Measurements from ENCODE around the gene TLX2. TPM values are rescaled to one million over a fixed set of nuclear protein-coding genes. Genes with fewer than 3 reads are reported as not detected.

TLX2 gene
- total and polyA plus RNA-seq, 2 donors (not counting 3 experiments of a cell fraction or from before 2014, with no cell fraction given), result not detected

- Histone ChIP-seq H3K9me3 (replicated peaks; ENCODE audit: control insufficient read depth, insufficient read depth, low read length) (no peaks in the 10 kb centered on the region), H3K36me3 (ENCODE audit: control insufficient read depth in 2 of 2, extremely low read depth in 1 of 2, insufficient read depth in 2 of 2, low read length in 2 of 2) (peaks cover 0 to 4% of the 10 kb centered on the region in 2 experiments), H3K79me2 (ENCODE audit: control insufficient read depth, insufficient read depth, low read length) (no peaks in the 10 kb centered on the region), H3K4me1 (ENCODE audit: control insufficient read depth, extremely low read depth, insufficient read depth, low read length) (peaks cover 17% of the 10 kb centered on the region), H3K4me2 (ENCODE audit: insufficient read depth, low read length) (no peak overlapping the region), H3K27me3 (ENCODE audit: control insufficient read depth in 2 of 2, insufficient read depth in 2 of 2, low read length in 2 of 2) (peaks cover 6 to 9% of the 10 kb centered on the region in 2 experiments), H3K9me1 (replicated peaks; ENCODE audit: control insufficient read depth, extremely low read depth, insufficient read depth, low read length) (no peaks in the 10 kb centered on the region), H3K27ac (ENCODE audit: insufficient read depth, low read depth, low read length) (no peak overlapping the region), H4K20me1 (replicated peaks; ENCODE audit: control insufficient read depth, extremely low read depth, insufficient read depth, low read length) (no peaks in the 10 kb centered on the region), H2AFZ (ENCODE audit: low read depth, low read length) (no peak overlapping the region), H3K4me3 (replicated peaks in 1 of 3; ENCODE audit: insufficient read depth in 1 of 3, low read depth in 1 of 3, low read length in 3 of 3) (no peak overlapping the region), H3K9ac (replicated peaks; ENCODE audit: extremely low read depth, insufficient read depth, low read length) (no peak overlapping the region)
- dilution Hi-C loops (cut with MboI; ENCODE audit: extremely low pct_ligation_motif_present, low sequenced_read_pairs), result no loop called here
- no peak for DNase-seq (ENCODE audit: low read depth, low spot score)
- ChIA-PET CTCF (no interaction called here), POLR2A (no interaction called here)
- no peak for FAIRE-seq
- no TSS peak for BruUV-seq (replicated peaks)
- intact Hi-C loops (cut with micrococcal nuclease), result no loop called here
- TF ChIP-seq CTCF (IDR thresholded peaks at IDR 0.05; ENCODE audit: extremely low read depth in 1 of 2, insufficient read depth in 1 of 2, low read depth in 1 of 2, low read length in 2 of 2), result no peak
- TF ChIP-seq FOS (IDR thresholded peaks at IDR 0.05; ENCODE audit: borderline replicate concordance, insufficient read depth, low read length), result no peak
- TF ChIP-seq EZH2 (IDR thresholded peaks at IDR 0.05; ENCODE audit: borderline replicate concordance, low read depth, low read length, severe bottlenecking), result no peak
- no peak for TF ChIP-seq POLR2A (IDR thresholded peaks at IDR 0.05; ENCODE audit: low read depth, low read length)
- no peak for TF ChIP-seq MYC (IDR thresholded peaks at IDR 0.05; ENCODE audit: low read depth, low read length)
- no peak for TF ChIP-seq MAX (IDR thresholded peaks at IDR 0.05; ENCODE audit: insufficient read depth, insufficient read length)
- no peak for TF ChIP-seq GATA2 (IDR thresholded peaks at IDR 0.05; ENCODE audit: insufficient read depth, insufficient read length, low read depth, low read length)
- TF ChIP-seq JUN (IDR thresholded peaks at IDR 0.05; ENCODE audit: borderline replicate concordance, insufficient read depth, insufficient read length, low read depth), result no peak
- TF ChIP-seq POLR2AphosphoS5 (IDR thresholded peaks at IDR 0.05; ENCODE audit: insufficient read depth, low read depth, low read length), result no peak
Measured at GRCh38 chr2:74551942-74552913, 38.0 kb downstream of the TLX2 start.
